SH-SY5Y (cell line): ENCODE measurements around the gene FNBP1L.

Experiments used
- GATA2 ChIP-seq: IDR thresholded peaks from 2 replicates; pipeline ENCODE4 v1.6.1; 2011; ENCODE audit warnings: mild to moderate bottlenecking, low read depth, low read length
- GATA3 ChIP-seq: IDR thresholded peaks from 2 replicates; pipeline ENCODE4 v1.6.1; 2011; ENCODE audit warnings: low read depth, mild to moderate bottlenecking, low read length, moderate library complexity

FNBP1L gene

DNA sequence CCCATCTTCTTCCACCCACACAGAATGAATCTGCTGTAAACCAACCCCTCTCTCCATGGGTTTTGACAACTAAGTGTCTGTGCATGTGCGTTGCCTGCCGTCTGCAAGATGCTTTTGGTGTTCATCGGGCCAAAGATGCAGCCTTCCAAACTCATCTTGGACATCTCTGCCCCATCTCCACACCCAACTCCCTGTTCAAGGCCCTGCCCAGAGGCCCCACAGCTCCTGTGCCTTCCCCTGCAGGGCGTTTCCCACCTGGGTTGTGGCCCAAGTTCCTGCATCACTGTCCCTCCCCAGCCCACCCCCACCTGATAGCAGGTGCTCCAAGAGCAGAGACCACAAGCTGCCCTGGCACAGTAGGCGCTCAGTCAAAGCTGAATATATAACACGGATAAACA is 130.5 kb downstream of the FNBP1L start:
- TF ChIP-seq GATA3 (no peak), GATA2 (no peak)

GRCh38 chr1:93578911-93579825 is 131.2 kb downstream of the FNBP1L start:
- TF ChIP-seq GATA3 (no peak), GATA2 (no peak)

GRCh38 chr1:93579891-93580290 is 132.0 kb downstream of the FNBP1L start:
- TF ChIP-seq GATA3 (no peak), GATA2 (no peak)

GRCh38 chr1:93581917-93582850 is 134.3 kb downstream of the FNBP1L start:
- TF ChIP-seq GATA2 (no peak), GATA3 (no peak)

DNA sequence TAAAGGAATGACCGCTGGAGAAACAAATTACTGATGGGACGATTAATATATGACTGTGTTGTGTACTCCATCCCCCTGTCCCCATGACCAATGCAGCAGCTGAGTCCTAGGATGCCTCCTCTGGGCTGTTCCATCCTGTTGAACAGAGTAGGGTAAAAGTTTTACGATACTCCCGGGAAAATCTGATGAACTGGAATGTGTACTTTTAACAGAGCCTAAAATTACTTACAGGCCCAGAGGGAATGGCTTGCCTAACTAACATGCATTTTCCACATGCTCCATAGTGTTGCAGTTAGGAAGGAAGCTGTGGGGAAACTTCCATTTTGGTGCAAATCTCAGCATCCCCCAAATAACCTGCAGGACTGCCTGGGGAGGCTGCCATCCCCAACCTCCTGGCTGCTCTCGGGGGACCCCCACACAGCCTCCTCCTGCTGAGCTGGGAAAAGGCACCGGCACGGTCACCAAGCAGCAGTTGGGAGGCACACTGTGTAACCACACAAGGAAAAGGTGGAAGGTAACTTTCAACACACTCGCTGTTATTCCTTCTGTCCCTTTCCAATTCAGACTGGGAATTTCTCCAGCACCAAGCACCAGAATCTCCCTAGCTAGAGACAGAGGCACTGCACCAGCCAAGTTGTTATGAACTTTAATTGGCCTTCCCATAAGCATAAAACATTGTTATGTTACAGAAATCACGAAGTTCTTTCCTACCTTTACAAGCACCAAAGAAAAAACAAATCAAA is 136.5 kb downstream of the FNBP1L start:
- no peak for TF ChIP-seq GATA2
- TF ChIP-seq GATA3, result no peak

DNA sequence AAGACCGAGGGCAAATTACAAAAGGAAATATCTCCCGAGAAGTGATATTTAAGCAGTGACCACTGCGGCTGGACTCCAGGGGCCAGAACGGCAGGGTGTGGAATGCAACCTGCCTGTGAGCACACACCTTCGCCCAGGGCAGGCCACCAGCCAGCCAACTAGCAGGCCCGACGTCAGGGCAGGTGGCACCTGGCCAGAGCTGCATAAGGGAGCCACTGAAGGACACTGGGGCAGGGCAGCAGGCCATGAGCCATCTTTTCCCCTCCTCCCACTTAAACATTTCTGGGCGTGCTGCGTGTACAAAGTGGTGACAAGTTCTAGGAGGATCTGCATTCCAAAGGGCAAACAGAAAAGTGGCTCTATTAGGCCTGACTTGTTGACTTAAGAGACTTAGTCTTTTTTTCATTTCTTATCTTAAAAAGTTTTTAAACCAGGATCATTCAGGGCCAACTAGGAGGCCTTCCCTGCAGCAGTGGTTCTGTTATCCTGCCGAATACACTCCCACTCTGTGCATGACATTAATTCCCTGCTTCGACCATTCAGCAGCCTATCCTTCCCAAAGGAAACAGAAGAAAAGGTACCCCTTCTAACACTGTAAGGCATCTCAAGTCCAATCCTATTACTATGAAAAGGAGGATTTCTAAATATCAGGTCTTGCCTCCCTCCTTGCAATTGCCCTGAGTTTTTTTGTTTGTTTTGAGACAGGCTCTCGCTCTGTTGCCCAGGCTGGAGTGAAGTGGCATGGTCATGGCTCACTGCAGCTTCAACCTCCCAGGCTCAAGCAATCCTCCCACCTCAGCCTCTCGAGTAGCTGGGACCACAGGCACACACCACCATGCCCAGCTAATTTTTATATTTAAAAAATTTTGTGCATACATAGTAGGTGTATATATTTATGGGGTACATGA is 137.4 kb downstream of the FNBP1L start:
- TF ChIP-seq GATA2 (no peak), GATA3 (no peak)

- TF ChIP-seq GATA3, result no peak
- TF ChIP-seq GATA2, result no peak
Observed at GRCh38 chr1:93587354-93587753, 139.4 kb downstream of the FNBP1L start.

- TF ChIP-seq GATA2 (no peak), GATA3 (no peak)
Observed at GRCh38 chr1:93588206-93588605, 140.3 kb downstream of the FNBP1L start.

- TF ChIP-seq GATA3, result no peak
- no peak for TF ChIP-seq GATA2
Observed at GRCh38 chr1:93588955-93589354, 141.0 kb downstream of the FNBP1L start.

GRCh38 chr1:93591676-93592550 is 144.0 kb downstream of the FNBP1L start:
- no peak for TF ChIP-seq GATA2
- TF ChIP-seq GATA3, result no peak

- TF ChIP-seq GATA2 (no peak), GATA3 (no peak)
Observed at GRCh38 chr1:93592551-93592949, 144.6 kb downstream of the FNBP1L start.

DNA sequence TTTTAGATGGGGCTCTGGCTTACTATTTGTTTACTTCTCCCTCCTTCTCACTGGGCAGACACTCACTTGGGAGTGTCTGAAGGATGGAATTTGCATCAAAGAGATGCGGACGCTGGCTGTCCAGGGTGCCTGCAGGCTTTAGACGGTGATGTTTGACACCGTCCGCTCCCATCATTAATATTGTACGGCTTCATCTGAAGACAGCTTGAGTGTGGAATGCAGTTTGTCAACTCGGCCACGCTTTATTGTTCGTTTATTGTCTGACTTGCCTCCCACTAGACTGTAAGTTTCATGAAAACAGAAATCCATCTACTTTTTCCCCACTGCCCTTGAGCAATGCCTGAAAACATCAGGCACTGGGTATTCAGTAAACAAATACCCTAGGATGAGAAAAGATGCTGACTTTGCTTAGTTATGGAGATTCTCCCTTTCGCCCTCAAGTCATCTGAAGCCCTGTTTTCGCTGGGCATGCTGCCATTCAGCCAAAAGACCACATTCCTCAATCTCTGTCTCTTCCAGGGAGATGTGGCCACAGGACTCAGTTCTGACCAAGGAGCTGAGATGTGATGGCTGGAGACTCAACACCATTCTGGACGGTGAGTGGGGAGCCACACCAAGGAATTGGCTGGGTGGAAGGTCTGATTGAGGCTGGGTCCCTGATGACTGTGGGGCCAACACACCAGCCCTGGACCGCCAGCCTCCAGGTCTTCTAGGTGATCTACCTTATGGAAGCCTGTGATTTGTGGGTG is 146.1 kb downstream of the FNBP1L start:
- TF ChIP-seq GATA3 (no peak), GATA2 (no peak)

DNA sequence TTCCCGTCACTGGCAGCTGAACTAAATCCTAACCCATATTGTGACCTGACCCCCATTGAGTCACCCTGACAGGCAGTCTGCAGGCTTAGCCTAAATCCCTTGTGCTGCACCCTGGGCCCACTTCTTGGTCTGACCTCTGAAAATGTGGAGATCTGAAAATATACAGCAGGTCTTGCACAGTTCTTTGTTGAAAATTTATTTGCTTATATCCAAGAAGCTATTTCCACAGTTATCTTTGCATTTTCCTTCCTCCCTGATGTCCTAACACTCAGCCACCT is 146.6 kb downstream of the FNBP1L start:
- no peak for TF ChIP-seq GATA2
- TF ChIP-seq GATA3, result no peak

DNA sequence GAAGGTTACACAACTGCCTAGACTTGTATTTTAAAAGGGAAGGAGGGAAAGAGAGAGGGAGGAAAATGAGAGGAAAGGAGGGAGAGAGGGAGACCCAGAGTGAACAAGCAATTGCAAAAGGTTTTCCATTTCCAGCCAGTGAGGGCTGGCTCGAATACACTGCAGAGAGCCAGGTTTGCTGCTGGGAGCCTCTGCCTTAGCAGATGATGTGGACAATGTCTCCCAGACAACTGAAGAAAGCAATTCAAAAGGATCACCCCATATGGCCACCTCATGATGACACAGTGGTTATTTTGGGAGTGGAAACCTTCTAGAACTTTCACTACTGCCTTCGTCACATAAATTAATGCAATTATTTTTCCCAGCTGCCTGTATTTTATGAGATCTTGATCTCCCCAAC is 147.3 kb downstream of the FNBP1L start:
- TF ChIP-seq GATA3 (no peak), GATA2 (no peak)
